Panc1 (cell line): Measurements from ENCODE around the gene NDUFB8.

Experiments
- CTCF ChIP-seq: fragments of 450-650 bp; IDR thresholded peaks from 2 replicates; pipeline ENCODE4 v1.5.1; 2017; ENCODE audit warnings: mild to moderate bottlenecking
- POLR2AphosphoS5 ChIP-seq: IDR thresholded peaks from 2 replicates; pipeline ENCODE4 v1.6.1; 2012; ENCODE audit warnings: mild to moderate bottlenecking, low read depth, low read length, moderate library complexity
- SIN3A ChIP-seq: IDR thresholded peaks from 2 replicates; pipeline ENCODE4 v1.6.1; 2012; ENCODE audit warnings: low read depth, mild to moderate bottlenecking, low read length, moderate library complexity, borderline replicate concordance; ENCODE audit not compliant: insufficient read depth
- TCF7L2 ChIP-seq: IDR thresholded peaks from 2 replicates; pipeline ENCODE4 v1.6.1; 2011; ENCODE audit warnings: mild to moderate bottlenecking, low read depth, low read length, inconsistent platforms
- TF ChIP-seq, protein P1 (sequence below), 2 experiments: IDR thresholded peaks; 2 replicates each; pipeline ENCODE4 v1.6.1; 2011 to 2012; ENCODE audit warnings: low read depth in 2 of 2, control low read depth in 1 of 2, low read length in 1 of 2, mild to moderate bottlenecking in 1 of 2, moderate library complexity in 1 of 2; ENCODE audit not compliant: insufficient read depth in 1 of 2

GRCh38 chr10:100570506-100570905 is 40.8 kb upstream of the NDUFB8 start:
- TF ChIP-seq CTCF (no peak), TCF7L2 (no peak), SIN3A (no peak), POLR2AphosphoS5 (no peak)
- TF ChIP-seq, protein P1, sequence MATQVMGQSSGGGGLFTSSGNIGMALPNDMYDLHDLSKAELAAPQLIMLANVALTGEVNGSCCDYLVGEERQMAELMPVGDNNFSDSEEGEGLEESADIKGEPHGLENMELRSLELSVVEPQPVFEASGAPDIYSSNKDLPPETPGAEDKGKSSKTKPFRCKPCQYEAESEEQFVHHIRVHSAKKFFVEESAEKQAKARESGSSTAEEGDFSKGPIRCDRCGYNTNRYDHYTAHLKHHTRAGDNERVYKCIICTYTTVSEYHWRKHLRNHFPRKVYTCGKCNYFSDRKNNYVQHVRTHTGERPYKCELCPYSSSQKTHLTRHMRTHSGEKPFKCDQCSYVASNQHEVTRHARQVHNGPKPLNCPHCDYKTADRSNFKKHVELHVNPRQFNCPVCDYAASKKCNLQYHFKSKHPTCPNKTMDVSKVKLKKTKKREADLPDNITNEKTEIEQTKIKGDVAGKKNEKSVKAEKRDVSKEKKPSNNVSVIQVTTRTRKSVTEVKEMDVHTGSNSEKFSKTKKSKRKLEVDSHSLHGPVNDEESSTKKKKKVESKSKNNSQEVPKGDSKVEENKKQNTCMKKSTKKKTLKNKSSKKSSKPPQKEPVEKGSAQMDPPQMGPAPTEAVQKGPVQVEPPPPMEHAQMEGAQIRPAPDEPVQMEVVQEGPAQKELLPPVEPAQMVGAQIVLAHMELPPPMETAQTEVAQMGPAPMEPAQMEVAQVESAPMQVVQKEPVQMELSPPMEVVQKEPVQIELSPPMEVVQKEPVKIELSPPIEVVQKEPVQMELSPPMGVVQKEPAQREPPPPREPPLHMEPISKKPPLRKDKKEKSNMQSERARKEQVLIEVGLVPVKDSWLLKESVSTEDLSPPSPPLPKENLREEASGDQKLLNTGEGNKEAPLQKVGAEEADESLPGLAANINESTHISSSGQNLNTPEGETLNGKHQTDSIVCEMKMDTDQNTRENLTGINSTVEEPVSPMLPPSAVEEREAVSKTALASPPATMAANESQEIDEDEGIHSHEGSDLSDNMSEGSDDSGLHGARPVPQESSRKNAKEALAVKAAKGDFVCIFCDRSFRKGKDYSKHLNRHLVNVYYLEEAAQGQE (IDR thresholded peaks at IDR 0.05; ENCODE audit: insufficient read depth in 1 of 2, low read depth in 2 of 2, low read length in 1 of 2), result no peak
